WTC11 (cell line): ENCODE data around the gene SENP1.

Source experiments
- ARID4B ChIP-seq: sonication (generic); formaldehyde crosslinking; IDR thresholded peaks from 2 replicates; pipeline ENCODE4 v1.8.0; 2023; ENCODE audit warnings: missing genetic modification reagents, mild to moderate bottlenecking, borderline replicate concordance
- CREB1 ChIP-seq: sonication (generic); formaldehyde crosslinking; IDR thresholded peaks from 2 replicates; pipeline ENCODE4 v1.8.0; 2023; ENCODE audit warnings: mild to moderate bottlenecking, missing genetic modification reagents
- CTCF ChIP-seq: fragments of 200-600 bp; IDR thresholded peaks from 2 replicates; pipeline ENCODE4 v1.8.0; 2022; ENCODE audit warnings: antibody characterized with exemption
- ELF4 ChIP-seq: sonication (generic); formaldehyde crosslinking; IDR thresholded peaks from 2 replicates; pipeline ENCODE4 v1.8.1; 2022; ENCODE audit warnings: low read depth, mild to moderate bottlenecking, moderate library complexity, missing genetic modification reagents
- JUN ChIP-seq: sonication (generic); formaldehyde crosslinking; IDR thresholded peaks from 2 replicates; pipeline ENCODE4 v1.8.0; 2023; ENCODE audit warnings: mild to moderate bottlenecking, missing genetic modification reagents
- USF2 ChIP-seq: sonication (generic); formaldehyde crosslinking; IDR thresholded peaks from 2 replicates; pipeline ENCODE4 v1.8.1; 2023; ENCODE audit warnings: mild to moderate bottlenecking, missing genetic modification reagents, moderate library complexity

- TF ChIP-seq CREB1 (CRISPR knock-in tag) (no peak), JUN (no peak), ELF4 (CRISPR knock-in tag) (no peak), ARID4B (CRISPR knock-in tag) (no peak), USF2 (no peak), CTCF (no peak)
Observed at GRCh38 chr12:48045061-48045846, 60.6 kb downstream of the SENP1 start.
